HG02884 (cell line): ENCODE measurements around the gene ANKLE2.

Experiments used
- ATAC-seq: cut with Tn5 transposase; IDR thresholded peaks from one replicate; pipeline ENCODE4 v1.9.1; 2021; ENCODE audit warnings: mild to moderate bottlenecking, moderate library complexity; ENCODE audit not compliant: unreplicated experiment

Gene ANKLE2

GRCh38 chr12:132723015-132723763 is 38.4 kb downstream of the ANKLE2 start:
- no peak for ATAC-seq

DNA sequence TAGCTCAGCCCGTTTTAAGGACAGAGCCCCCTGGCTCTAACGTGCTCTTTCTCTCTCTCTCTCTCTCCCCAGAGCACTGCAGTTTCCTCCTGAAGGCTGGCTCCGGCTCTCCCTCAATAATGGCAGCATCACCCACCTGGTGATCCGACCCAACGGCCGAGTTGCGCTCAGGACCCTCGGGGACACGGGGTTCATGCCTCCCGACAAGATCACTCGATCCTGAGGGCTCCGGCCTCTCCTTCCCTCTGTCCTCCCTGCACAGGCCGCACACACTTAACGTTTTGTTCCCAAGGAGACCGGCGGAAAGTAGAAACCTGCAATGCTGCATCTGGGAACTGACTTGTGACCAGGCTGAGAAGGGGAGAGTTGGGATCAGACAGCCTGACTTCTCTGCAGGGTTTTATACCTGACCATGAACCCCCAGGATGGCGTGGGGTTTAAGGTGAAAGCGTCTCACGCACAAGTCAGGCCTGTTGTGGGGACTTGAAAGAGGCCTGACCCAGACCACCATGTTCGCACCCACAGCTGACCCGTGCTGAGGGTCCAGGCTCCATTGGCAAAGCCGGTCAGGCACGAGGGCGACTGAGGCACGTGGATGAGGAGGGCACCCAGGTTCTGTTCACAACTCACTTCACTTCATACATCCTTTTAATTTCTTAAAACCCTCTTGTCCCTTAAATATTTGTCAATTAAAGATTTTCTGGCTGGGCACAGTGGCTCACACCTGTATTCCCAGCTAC is 40.9 kb downstream of the ANKLE2 start:
- no peak for ATAC-seq

DNA sequence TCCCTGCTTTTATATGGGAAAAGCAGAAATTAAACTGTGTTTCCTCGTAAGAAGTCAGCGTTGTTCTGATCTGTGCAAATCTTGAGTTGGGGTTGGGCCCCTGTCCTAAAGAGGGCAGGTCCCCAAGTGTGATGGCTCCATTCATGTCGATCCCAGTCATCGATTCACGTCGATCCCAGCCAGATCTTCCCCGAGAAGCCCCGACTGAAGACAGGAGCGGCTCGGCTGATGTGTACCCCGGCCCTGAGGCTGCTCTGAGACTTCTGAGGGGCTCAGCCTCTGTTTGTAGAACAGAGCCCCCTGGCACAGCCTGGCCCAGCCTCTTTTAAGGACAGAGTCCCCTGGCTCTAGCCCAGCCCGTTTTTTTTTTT is 41.7 kb downstream of the ANKLE2 start:
- ATAC-seq = no peak

DNA sequence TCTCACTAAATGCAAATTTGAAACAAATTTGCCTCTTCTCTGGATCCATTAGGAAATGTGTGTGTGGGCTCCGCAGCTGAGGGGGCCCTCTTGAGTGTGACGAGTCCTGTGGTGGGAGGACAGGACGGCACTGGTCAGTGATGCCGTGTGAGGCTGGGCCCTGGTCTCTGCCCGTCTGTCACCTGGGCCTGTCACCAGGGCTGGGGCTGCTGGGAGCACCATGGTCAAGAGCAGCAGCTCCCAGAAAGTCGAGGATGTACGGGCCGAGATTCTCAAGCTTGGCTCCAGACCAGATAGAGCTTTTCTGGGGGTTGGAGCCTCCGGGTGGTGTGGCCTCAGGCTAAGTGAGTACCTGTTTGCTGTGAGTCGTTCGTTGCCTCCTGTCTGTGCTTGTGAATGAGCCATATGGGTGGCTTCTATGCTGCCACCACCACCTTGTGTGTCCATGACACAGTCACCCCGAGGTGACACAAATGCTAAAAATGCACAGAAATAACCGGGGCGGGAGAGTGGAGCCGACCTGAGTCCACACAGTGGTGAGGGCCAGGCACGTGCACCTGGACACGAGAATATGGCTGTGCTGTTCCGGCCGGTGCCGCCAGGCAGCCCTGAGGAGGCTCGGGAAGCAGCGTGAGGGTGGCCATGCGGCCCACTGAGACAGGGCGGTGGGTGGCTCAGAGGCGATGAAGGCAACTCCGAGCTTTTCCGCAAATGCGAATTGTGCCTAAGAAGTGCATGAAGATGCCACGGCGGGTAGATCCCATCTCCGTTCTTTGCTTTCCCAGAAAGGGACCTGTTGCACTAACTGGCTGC is 42.3 kb downstream of the ANKLE2 start:
- no peak for ATAC-seq

GRCh38 chr12:132718644-132719043 is 43.0 kb downstream of the ANKLE2 start:
- ATAC-seq = no peak

- no peak for ATAC-seq
Observed at GRCh38 chr12:132717531-132718387, 43.9 kb downstream of the ANKLE2 start.

GRCh38 chr12:132717011-132717410 is 44.6 kb downstream of the ANKLE2 start:
- no peak for ATAC-seq

- ATAC-seq = no peak
Observed at GRCh38 chr12:132716356-132716755, 45.3 kb downstream of the ANKLE2 start.

GRCh38 chr12:132715874-132716273 is 45.8 kb downstream of the ANKLE2 start:
- ATAC-seq = no peak

- ATAC-seq = no peak
Observed at GRCh38 chr12:132713123-132713522, 48.5 kb downstream of the ANKLE2 start.

DNA sequence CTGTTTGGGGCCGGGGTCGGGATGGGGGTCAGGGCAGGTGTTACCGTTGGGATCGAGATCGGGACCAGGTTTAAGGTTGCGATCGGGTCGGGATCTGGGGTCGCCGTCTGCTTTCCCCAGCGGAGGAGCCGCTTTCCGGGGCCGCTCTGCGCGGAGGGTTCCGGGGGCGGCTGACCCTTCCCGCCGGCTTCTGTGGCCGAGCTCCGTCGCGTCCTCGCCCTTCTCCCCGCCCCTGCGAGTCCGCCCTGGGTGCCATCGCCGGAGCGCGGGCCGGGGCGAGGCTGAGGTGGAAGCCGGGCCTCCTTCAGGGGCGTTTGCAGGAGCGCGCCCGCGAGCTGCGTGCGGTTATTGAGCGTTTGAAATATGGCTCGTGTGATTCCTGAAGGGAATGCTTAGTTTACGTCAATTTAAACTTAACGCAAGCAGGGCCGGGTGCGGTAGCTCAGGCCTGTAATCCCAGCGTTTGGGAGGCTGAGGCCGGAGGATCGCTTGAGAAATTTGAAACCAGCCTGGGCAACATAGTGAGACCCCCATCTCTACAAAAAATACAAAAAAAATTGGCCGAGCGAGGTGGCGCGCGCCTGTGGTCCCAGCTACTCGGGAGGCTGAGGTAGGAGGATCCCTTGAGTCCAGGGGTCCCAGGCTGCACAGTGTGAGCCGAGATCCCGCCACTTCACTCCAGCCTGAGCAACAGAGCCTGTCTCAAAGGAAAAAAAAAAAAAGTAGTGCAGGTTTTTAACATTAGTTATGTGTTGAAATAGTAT is 50.4 kb downstream of the ANKLE2 start:
- ATAC-seq = peak; percentile 6

GRCh38 chr12:132710405-132711079 is 51.1 kb downstream of the ANKLE2 start, which contains the start of gene PGAM5:
PGAM5 (plus strand) TSS chr12:132710842; CDS start chr12:132710877, 35 bp downstream.
- ATAC-seq = peak; percentile 80

GRCh38 chr12:132710043-132710404 is 51.6 kb downstream of the ANKLE2 start:
- ATAC-seq = peak; percentile 29

DNA sequence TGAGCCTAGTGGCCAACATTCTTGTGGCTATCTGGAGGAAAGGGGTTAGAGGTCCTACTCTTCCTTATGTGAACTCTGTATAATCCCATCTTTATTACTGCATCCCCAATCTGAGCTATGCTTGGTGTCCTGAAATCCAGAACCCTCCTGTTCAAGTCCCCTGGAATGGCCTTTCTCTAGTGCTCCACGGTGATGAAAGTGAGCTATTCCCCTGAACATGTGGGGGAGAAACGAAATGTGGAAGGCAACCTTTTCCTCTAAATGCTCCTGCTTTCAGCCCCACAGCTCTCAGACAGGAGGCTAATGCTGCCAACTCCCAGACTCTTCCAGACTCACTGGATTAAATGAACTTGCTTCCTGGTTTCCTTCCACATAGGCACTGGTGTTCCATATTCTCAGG is 53.5 kb downstream of the ANKLE2 start:
- no peak for ATAC-seq

- ATAC-seq = no peak
Observed at GRCh38 chr12:132707241-132707640, 54.4 kb downstream of the ANKLE2 start.

DNA sequence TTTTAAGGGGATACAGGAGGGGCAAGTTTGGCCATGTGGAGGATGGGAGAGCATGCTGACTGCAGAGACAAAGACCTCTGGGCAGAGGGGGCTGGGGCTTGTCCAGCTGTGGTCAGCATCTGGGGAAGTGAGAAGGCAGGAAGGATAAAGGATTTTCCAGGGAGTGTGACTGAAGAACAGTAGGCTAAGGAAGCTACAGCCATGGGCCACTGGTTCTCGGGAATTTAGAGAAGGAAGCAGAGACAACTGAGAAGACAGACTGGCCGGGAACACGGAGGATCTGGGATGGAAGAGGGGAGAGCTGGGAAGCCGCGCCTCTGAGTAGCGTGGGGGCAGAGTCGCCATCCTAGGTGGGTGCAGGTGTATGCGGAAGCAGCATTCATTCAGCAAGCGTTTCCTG is 58.0 kb downstream of the ANKLE2 start:
- ATAC-seq = no peak

GRCh38 chr12:132702640-132703039 is 59.0 kb downstream of the ANKLE2 start:
- ATAC-seq = no peak

GRCh38 chr12:132700212-132700822 is 61.3 kb downstream of the ANKLE2 start:
- no peak for ATAC-seq

DNA sequence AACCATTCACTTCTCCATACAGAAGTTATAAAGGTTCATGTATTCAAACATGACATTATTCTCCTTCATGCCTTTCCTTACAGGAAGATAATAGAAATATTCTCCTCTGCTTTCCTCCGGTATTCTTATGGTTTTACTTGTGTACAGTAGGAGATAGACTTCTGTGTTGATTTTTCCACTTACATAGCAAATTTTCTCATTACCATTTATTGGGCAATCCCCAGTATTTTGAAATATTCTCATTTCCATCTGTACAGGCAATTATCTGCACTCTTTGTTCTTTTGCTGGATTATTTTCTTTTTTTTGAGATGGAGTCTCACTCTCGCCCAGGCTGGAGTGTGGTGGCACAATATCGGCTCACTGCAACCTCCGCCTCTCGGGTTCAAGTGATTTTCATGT is 63.3 kb downstream of the ANKLE2 start:
- no peak for ATAC-seq
